BJ (cell line): Measurements from ENCODE around the gene DTNB. TPM values are rescaled to one million over a fixed set of nuclear protein-coding genes. Genes with fewer than 3 reads are reported as not detected.
"Not testable (repeated sequence)": the region's sequence is repeated elsewhere in the genome, so short reads cannot be mapped to it uniquely, and the experiment has no call there.

ENCODE experiments used
- CTCF ChIA-PET: fragments of 350-600 bp; formaldehyde crosslinking; extraction: SDS; loops from one replicate; lab custom pipeline; 2021; ENCODE audit warnings: antibody characterized with exemption, inconsistent platforms; lab: Yijun Ruan, JAX
- POLR2A ChIA-PET: fragments of 300-600 bp; sonication (Branson Sonifier 250); formaldehyde crosslinking; extraction: SDS; loops from one replicate; lab custom pipeline; 2021; ENCODE audit warnings: antibody characterized with exemption; lab: Charles Lee
- DNase-seq: peaks from one replicate; pipeline ENCODE4 v3.0.0-alpha.2; 2011; ENCODE audit warnings: low read depth
- H3K27me3 ChIP-seq: 2 replicates; pipeline ENCODE4 v1.6.0; 2011; ENCODE audit warnings: low read length; ENCODE audit not compliant: control insufficient read depth, insufficient read depth
- H3K36me3 ChIP-seq: 2 replicates; pipeline ENCODE4 v1.5.1; 2011; ENCODE audit warnings: low read length; ENCODE audit not compliant: control insufficient read depth, insufficient read depth
- H3K4me3 ChIP-seq: 2 replicates; pipeline ENCODE4 v1.5.1; 2011; ENCODE audit warnings: low read depth, mild to moderate bottlenecking, control low read depth, low read length
- polyA plus RNA-seq: library from polyadenylated mRNA; depleted of rRNA; stranded (reverse); fragments of >200 nt; gene quantifications from 2 replicates; pipeline ENCODE4 v1.2.3, GENCODE V29; 2011
- TF ChIP-seq, protein P1 (sequence below): IDR thresholded peaks from 2 replicates; pipeline ENCODE4 v1.5.1; 2011; ENCODE audit warnings: low read depth, mild to moderate bottlenecking, control low read depth, inconsistent platforms, low read length, moderate library complexity; ENCODE audit not compliant: insufficient read depth

DTNB gene
- polyA plus RNA-seq, 1 experiment = 7.7 TPM

- TF ChIP-seq, protein P1, sequence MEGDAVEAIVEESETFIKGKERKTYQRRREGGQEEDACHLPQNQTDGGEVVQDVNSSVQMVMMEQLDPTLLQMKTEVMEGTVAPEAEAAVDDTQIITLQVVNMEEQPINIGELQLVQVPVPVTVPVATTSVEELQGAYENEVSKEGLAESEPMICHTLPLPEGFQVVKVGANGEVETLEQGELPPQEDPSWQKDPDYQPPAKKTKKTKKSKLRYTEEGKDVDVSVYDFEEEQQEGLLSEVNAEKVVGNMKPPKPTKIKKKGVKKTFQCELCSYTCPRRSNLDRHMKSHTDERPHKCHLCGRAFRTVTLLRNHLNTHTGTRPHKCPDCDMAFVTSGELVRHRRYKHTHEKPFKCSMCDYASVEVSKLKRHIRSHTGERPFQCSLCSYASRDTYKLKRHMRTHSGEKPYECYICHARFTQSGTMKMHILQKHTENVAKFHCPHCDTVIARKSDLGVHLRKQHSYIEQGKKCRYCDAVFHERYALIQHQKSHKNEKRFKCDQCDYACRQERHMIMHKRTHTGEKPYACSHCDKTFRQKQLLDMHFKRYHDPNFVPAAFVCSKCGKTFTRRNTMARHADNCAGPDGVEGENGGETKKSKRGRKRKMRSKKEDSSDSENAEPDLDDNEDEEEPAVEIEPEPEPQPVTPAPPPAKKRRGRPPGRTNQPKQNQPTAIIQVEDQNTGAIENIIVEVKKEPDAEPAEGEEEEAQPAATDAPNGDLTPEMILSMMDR = no peak
- DNase-seq = no peak
- H3K36me3 ChIP-seq = no peaks in the 10 kb centered on the region
- H3K4me3 ChIP-seq = no peak overlapping the region
- H3K27me3 ChIP-seq = peaks cover under 1% of the 10 kb centered on the region; the same call in 1 of the 2 replicates
- POLR2A ChIA-PET = no interaction called here
- CTCF ChIA-PET = no interaction called here
Observed at GRCh38 chr2:25414781-25415180, 258.6 kb downstream of the DTNB start.

DNA sequence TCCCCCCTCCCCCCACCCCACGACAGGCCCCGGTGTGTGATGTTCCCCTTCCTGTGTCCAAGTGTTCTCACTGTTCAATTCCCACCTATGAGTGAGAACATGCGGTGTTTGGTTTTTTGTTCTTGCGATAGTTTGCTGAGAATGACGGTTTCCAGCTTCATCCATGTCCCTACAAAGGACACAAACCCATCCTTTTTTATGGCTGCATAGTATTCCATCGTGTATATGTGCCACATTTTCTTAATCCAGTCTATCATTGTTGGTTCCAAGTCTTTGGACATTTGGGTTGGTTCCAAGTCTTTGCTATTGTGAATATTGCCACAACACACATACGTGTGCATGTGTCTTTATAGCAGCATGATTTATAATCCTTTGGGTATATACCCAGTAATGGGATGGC lies 260.0 kb downstream of the DTNB start:
- CTCF ChIA-PET, POLR2A ChIA-PET, H3K36me3 ChIP-seq, H3K27me3 ChIP-seq, DNase-seq, H3K4me3 ChIP-seq: not testable (repeated sequence)

GRCh38 chr2:25411753-25412152 lies 261.6 kb downstream of the DTNB start:
- Histone ChIP-seq H3K4me3 (no peak overlapping the region), H3K36me3 (no peaks in the 10 kb centered on the region), H3K27me3 (peaks cover 1% of the 10 kb centered on the region; the same call in 1 of the 2 replicates)
- POLR2A ChIA-PET = no interaction called here
- CTCF ChIA-PET = no interaction called here
- TF ChIP-seq, protein P1 = no peak
- no peak for DNase-seq

DNA sequence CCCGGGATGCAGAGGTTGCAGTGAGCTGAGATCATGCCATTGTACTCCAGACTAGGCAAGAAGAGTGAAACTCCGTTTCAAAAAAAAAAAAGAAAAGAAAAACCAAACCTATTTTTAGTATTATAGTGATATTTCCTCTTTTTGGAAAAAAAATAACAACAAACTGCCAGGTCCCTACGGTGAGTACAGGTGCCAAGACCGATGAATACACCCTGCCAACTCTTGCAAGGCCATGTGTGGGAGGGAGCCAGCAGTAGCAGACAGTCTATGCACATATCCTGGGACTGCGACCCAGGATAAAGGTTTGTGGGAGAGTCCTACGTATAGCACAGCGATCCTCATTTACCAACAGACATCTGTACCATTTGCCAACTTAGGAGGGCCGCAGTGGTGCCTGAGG lies 262.1 kb downstream of the DTNB start:
- no peak for DNase-seq
- H3K4me3 ChIP-seq = no peak overlapping the region
- ChIA-PET CTCF (no interaction called here), POLR2A (no interaction called here)
- TF ChIP-seq, protein P1 = no peak
- H3K36me3 ChIP-seq = no peaks in the 10 kb centered on the region
- peaks cover 1% of the 10 kb centered on the region; the same call in 1 of the 2 replicates for H3K27me3 ChIP-seq

DNA sequence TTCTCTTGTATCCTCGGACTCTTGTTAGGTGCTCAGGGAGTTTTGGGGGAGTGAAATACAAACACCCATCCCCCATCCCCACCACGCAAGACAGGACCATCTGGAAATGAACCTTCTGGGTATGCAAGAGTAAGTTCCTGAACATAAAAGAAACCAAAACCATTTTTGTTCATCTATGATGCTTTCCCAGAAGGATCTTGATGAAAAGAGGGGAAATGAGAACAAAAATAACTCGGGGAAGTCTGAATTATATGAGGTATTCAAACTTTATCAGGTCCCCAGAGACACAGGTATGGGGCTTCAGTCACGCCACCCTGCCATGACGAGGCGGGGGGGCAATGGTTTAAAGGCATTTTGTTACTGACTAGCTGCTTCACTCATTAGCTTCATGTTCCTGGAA lies 263.0 kb downstream of the DTNB start:
- peaks cover 1% of the 10 kb centered on the region; the same call in 1 of the 2 replicates for H3K27me3 ChIP-seq
- CTCF ChIA-PET = no interaction called here
- TF ChIP-seq, protein P1 = no peak

DNA sequence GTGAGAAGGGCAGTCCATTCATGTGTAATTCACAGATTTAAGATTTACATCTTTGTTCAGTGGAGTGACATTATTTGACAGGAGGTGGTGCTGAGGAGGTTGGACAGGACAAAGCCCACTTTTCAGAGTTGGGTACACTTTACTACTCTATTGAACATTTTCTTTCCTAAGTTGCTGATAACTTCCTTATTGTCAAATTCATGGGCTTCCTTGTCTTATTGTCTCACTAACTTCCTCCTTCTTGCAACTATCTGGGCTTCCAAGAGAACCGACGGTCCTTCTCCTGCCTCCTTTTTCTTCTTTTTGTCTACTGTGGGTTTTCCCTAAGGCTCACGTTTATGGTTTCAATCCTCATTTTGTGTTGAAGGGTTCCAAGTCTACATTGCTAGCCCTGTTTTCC lies 263.9 kb downstream of the DTNB start:
- ChIA-PET POLR2A (no interaction called here), CTCF (no interaction called here)
- TF ChIP-seq, protein P1 = no peak

More for the DNA sequence above, 263.0 kb downstream of the DTNB start:
- Histone ChIP-seq H3K36me3 (no peaks in the 10 kb centered on the region), H3K4me3 (no peak overlapping the region)
- no peak for DNase-seq
- POLR2A ChIA-PET = no interaction called here

More for the DNA sequence above, 263.9 kb downstream of the DTNB start:
- peaks cover 1% of the 10 kb centered on the region; the same call in 1 of the 2 replicates for H3K27me3 ChIP-seq
- DNase-seq = no peak
- H3K36me3 ChIP-seq = no peaks in the 10 kb centered on the region
- no peak overlapping the region for H3K4me3 ChIP-seq
